HG03442 (cell line): ENCODE data around the gene APOA4.

Experiments
- ATAC-seq: cut with Tn5 transposase; IDR thresholded peaks from one replicate; pipeline ENCODE4 v1.9.1; 2021; ENCODE audit warnings: mild to moderate bottlenecking, moderate library complexity; ENCODE audit not compliant: unreplicated experiment

APOA4 gene

DNA sequence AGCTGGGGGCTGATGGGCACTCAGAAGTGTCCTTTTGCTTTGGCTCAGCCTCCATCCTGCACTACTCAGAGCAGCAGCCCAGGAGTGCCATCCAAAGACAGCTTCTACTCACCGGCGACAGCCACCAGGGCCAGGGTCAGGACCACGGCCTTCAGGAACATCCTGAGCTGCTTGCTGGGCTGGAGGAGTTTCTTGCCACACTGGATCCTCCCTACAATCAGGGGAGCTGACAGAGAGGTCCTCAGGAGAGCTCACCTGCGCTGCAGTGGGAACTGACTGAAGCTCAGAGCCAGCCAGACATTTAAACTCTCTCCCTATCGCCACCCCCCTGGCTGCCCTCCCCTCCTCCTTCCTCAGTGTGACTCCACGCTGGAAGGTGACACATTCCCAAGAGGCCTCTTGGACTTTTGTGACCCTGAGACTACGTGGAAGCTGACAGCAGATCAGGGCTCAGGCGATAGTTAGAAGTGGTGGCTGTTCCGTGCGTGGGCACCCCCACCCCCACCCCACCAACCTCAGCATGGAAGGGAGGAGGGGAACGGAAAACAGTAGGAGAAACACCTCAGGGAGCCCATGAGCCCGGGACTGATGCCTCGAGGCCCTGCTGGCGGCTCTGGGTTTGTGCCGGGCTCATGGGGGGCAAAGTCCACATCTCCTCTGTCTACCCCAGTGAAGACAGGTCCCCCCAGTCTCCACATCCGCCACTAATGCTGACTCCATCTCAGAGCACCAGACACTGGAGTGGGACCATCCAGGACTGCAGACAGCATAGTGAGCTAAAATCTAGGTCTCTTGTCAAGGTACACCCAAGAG, at the start of gene APOA4:
TSS of gene APOA4 (minus strand) at position 274 of the 813 bp plus-strand sequence. CDS start at position 161, 113 bp downstream.
- ATAC-seq, result no peak

DNA sequence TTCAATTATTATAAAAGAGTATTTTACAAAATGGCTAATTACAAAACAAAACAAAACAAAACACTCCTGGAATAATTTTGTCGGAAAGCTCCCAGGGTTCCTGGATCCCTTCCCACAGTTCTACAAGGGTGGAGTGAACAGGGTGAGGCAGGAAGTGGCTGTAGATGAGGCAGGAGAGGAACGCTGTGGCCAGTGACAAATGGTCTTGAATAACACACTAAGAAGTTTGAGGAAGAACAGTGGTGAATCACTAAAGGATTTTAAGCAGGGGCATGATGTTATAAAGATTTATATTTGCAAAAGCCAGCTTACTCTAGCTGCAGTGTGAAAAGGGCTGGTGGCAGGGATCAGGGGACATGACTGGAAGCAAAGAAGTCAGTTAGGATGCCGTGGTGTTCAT, 48.1 kb upstream of the APOA4 start:
- ATAC-seq, result no peak

DNA sequence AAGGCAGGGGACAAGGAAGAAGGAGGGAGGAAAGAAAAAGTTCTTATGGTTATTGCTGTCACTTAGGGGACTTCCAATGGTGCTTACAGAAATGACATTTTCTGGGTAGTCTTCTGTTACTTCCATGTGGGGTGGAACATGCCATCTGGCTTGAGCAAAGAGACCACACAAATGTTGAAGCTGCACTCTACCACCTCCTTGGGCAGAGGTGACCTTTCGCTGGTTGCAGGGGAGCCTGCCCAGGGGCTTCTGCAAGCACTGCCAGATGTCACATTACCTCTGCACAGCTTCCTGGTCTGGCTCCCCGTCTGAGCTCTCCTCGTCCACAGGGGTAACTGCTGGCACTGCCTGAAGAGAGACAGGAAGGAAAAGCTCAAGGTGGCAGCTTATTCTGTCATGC, 47.0 kb upstream of the APOA4 start:
- no peak for ATAC-seq

DNA sequence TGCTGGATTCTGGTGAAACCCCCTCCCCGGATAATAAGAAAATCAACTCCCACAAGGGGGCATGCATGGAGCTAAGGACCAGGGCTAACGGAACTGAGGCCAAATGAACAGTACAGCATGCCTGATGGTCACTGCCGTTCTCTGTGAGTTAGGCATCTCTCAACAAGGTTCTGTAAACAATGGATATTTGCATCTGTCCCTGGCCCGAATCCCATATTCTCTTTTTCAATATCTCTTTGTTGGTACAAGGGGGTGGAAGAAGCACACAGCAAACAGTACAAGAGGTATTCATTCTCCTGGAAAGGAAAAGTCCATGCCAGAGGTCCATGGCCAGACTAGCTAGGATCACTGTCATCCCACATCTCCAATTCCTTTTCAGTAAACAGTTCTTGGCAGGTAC, 46.5 kb upstream of the APOA4 start:
- no peak for ATAC-seq

DNA sequence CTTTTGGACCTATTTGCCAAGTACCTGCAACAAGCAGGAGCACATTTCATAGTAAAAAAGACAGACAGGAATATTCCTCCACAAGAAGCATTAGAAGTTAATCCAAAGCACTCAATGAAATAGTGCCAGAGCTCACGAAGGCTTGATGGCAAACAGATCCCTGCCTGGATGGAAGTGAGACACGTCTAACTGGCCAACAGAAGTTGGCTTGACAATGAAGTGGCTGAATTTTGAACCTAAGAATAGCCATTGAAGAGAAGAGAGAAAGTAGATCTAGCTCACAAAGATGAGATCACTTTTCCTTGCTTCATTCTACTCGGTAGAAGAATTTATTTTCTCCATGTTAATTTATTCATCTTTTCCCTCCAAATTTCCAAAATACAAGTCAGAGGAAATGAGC, 45.0 kb upstream of the APOA4 start:
- no peak for ATAC-seq

DNA sequence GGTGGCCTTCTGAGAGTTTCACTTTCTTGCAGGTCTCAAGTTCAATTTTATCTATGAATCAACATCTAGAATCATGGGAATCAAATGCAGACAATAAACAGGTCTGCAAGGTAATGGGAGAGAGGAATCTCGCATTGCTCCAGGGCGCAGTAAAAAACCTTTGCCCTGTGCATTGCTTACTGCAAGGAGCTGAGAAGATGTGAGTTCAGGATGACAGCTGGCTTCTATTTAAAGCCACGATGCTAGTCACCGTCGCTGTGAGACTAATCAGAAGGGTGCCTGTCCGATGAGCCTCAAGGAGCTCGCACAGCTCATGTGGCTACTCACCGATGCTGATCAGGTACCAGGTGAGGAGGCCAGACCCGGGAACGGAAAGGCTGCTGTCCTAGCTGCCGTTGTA, 44.5 kb upstream of the APOA4 start:
- ATAC-seq, result no peak

DNA sequence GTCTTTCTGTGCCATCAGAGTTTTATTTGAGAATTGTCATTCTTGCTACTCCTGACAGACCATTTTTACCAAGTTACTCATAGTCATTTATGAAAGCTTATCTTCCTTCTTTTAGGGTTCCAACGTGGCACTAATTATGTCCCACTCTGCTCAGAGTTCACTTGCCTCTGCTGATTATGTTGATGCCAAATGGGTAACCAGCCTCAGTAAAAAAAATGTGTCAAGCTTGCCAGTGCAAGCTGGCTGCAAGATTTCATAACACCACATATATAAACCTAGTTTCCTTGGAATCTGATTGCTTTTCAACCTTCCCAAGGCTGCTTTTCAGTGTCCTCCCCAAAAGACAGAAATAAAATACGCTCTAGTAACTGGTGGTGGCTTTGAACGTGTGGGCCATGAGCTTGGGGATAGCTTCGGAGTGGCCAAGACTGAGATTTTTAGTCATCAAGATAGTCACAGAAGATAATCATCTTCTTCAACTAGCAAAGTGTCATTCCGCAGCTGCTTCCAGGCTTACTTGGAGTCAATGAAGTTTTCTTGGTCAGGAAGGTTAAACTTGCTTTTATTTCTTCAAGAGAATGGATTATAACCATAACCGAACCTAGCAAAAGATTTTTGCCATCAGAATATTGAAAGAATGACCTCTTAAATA, 43.8 kb upstream of the APOA4 start:
- no peak for ATAC-seq

DNA sequence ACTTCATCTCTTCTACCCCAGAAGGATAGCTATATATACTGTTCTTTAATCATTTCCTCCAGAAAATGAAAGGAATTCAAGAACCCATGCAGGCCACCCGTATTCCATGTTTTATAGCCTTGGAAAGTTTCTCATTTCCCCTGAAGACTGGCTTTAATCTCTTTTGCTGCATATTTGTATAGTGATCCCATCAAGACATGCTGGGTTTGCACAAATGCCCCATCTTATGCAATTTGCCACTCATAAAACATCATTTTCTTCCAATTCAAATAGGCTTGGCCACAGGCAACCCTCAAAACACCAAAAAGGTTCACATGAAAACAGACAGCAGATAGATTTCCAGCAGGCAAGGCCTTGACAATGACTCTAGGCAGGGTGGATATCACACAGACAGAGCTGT, 42.6 kb upstream of the APOA4 start:
- ATAC-seq, result no peak

DNA sequence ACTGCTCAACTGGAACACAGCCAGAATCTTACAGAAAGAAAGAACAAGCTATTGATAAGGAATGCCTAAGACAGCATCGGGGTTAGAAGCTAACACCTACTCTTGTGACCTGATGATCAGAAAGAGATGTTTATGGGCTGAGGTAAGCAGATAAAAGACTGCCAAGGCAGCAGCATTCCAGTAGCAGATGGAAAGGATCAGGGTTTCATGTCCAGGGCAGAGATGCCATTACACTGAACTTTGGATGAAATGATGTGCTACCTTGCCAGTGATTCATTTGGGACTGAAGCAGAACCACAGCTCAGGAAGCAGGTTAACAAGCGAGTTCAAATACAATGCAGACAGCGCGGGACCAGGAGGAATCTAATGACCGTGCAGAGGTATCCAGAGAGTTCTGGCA, 41.4 kb upstream of the APOA4 start:
- ATAC-seq, result no peak

DNA sequence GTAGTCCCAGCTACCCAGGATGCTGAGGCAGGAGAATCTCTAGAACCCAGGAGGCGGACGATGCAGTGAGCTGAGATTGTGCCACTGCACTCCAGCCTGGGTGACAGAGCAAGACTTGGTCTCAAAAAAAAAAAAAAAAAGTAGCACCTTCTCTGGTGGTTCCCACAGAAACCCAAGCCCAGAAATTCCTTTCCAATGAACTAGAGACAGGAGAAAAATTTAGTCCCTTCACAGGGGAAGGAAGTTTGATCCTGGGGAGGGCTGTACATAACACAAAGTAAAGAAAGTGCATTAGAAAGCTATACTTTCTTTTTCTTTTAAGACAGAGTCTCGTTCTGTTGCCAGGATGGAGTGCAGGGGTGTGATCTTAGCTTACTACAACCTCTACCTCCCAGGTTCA, 39.8 kb upstream of the APOA4 start:
- ATAC-seq, result no peak

DNA sequence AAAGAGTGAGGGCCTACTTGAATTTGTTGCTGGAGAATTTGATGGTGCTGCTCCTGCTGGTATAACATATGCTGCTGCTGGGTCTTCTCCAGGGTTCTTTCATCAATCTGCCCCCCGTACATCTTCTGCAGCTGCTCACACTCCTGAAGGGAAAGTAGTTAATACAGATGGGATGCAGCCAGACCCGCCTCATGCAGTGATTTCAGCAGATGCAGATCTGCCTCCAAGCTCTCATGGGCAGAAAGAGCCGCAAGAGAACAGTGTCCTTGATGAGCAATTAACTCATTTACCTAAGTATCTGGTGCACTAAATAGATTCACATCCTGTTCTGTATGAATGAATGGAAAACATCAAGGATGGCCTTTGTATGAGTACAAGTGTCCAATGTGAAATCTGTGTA, 39.1 kb upstream of the APOA4 start:
- ATAC-seq, result no peak

DNA sequence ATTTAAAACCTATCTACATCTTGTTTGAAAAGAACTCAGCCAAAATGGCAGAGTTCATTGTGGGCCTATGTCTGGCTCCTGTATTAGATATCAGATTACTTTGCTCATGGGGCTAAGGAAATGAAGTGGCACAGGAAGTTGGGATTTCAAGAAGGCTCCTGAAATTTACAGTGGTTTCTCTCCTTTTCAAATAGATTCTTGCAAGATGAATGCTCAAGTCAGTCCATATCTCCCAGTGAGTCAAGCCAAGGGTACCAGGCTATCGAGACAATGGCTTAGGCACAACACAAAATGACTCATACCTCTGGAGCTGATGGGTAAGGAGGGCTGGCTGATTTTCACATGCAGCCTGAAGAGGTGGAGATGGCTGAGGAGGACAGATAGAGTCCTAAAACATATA, 38.4 kb upstream of the APOA4 start:
- no peak for ATAC-seq

DNA sequence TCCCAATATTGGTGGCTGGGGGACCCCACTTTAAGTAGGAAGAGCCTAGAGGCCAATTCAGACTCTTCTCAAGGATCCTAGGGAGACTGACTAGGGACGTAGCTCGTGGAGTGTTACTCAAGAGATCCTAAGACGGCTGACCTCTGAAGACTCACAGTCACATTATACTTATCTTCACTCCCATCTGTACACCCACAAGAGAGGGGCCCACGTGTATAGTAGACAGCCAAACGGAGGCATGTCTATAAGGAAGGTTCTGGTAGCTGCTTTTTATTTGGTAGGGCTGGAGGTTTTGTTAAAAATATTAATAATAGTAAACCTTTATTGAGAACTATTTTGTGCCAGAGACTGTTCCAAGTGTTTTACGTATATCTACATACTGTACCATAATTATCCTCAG, 37.2 kb upstream of the APOA4 start:
- ATAC-seq, result no peak

DNA sequence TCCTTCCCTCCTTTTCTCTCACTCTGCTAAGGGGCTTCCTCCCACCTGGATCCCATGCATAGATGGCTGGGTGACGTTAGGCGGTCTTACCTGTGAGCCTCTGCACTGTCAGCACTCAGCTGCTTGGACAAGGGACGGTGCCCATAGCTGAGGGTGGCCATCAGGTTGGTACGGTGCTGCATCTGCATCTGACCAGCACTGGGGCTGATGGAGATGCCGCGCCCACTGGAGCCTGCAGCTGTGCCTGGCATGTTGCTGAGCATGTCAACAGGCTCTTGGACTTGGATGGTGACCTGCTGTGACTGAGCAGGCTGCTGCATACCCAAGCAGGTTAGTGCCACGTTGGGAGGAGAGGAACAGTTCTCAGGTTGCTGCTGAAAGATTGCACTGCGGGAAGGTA, 36.1 kb upstream of the APOA4 start:
- no peak for ATAC-seq

DNA sequence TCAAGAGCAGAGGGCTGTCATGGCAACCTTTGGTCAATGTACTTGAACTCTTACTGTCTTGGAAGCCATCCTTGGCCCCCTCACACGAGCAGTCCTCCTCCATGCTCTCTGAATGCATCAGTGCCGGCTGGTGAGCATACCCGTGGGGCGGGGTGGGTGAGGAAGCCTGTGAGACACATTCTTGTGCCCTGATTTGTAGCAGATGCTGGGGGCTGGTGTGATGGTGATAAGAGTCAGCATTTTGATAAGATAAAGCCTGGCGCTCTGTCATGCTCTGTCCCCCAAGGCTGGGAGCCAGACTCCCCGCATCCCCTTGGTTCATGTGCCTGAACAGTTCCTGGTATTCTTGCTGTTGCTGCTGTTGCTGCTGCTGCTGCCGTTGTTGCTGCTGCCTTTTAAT, 34.8 kb upstream of the APOA4 start:
- no peak for ATAC-seq

DNA sequence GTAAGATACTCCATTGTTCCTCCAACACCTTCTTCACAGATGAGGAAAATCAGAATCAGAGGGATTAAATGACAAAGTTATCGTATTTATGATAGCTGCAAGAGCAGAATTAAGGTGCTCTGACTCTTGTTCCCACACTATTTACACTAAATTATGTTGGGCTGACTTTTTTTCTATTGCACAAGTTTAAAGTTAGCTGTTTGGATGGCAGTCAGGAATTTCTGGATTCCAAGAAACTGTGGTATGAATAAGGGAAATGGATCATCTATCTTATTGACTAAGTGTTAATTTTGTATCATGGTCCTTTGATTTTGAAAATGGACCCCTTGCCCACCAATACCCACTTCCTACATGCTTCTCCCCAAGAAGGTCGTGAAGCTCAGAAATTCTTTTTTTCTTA, 34.2 kb upstream of the APOA4 start:
- ATAC-seq, result no peak

DNA sequence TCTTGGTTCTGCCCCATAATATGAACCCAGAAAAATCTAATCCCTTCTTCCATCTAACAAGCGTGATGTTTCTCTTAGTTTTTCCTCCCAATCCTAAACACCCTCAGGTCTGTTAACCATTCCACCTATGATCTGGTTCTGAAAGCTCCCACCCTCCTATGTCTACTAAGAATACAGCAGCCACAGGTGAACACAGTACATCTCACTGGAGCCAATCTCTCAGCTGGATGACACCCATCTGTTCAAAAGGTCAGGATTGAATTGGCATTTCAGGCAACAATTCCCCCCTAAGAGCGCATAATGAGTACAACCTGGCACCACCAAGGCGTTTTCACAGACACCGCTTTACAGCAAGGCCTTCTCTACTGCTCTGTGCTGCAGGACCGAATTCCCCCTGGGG, 33.3 kb upstream of the APOA4 start:
- ATAC-seq, result no peak

DNA sequence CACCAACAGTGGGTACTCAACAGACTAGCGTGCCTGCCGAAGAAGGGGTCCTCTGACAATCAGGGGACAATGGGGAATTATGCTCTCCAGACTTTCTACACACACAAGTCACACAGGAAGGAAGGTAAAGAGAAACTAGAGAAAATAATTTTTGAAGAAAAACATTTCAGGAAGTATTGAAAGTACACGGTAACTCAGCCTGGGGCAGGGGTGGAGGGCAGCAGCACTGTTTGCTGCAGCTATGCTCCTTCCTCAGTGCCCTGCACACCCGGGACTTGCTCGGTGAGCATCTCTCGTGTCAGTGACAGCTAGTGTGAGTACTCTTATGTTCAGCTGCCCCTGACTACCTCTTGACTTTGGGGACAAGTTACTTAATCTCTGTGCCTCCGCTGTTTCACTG, 32.3 kb upstream of the APOA4 start:
- no peak for ATAC-seq

DNA sequence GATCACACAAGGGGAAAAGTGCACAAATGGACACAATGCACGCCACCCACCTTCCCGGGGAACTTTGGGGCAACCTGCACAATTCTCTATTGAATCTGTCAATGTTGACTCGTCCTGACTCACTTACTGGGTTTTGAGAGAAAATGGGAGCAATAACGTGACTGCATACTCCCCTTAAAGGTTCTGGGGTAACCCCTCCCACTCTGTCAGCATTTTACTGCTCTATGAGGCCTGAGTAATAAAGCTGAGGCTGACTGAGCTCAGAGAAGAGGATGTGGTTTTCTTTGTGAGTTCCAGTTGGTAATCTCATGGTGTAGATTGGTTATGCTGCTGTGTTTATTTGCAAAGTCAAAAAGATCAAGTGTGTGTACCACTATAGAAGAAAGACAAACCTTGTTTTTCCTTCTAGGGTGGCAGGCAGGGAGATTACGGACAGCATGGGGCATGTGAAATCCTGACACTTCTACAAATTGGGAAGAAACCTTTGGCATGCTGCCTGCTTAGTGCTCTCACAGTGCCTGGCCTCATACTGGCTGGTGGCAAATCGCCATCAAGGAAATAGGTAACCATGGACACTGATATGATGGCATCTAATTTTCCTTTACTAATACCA, 30.5 kb upstream of the APOA4 start:
- ATAC-seq, result peak; percentile 97

DNA sequence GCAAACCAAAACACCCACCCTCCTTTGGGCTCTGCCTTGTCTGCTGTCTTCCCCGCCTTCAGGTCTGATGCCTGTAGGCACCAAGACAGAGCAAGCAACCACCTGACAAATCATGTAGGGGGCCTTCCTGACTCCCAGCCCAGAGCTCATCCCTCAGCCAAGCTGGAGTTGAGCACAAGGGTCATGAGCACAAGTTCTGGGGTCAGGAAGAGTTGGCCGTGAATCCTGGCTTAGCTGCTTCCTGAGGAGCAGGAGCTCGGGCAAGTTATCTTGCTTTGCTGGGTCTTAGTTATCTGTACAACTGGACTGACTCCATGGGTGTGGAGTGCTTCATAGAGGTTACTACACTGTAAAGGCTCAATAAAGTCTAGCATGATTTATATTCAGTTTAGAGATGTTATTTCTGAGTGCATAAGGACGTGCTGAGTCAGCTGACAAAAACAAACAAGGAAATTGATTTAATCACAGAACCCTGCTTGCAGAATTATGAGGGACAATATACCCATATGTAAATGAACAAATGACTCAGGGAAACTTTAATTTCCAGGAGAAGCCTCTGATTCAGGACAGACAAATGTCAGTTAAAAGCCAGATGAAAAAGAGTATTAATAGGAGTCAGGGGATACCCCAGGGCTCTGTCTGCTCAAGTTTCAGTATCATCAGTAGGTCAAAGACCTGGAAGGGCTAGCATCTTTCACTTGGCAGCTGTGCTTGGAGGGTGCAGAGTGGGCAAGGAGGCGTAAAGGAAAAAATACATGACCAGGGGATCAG, 29.3 kb upstream of the APOA4 start:
- no peak for ATAC-seq

DNA sequence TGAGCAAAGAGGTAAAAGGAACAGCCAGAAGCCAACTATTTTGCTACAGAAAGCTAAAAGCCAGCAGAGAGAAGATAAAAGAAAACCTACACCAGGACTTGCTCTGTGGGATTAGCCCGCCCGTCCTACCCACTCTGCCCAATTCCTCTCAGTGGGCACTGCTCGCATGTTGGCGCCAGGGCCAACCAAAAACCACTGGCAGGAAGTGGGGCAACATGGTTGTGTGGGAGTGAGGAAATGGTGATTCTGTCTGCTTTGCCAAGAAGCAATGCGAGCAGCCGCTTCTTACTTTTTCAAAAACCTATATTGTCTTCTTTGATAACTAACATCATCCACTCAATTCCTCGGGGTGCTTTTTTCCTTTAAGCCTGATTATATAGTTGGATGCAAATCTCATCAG, 28.5 kb upstream of the APOA4 start:
- no peak for ATAC-seq

DNA sequence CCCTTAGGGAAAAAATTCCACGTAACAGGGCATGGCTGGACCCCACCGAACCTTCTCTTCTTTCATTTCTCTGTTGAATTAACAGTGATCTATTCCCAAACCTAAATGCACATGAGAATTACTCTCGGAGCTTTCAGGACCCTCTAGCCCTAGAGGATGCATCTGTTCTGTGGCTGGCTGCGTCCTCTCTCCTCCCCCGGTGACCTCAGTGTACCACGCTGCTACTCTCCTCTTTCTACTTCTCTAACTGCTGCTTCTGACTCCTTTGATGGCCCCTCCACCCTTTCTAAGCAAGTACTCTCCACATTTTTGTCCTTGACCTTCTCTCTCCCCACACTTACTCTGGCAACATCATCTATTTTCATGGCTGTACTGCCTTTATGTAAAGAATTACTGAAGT, 26.4 kb upstream of the APOA4 start:
- no peak for ATAC-seq
